D721Med (cell line): Measurements from ENCODE around the gene FOXK2.

Experiments
- DNase-seq: peaks from one replicate; pipeline ENCODE4 v3.0.0; 2011; ENCODE audit warnings: low spot score; ENCODE audit not compliant: insufficient read length
- FAIRE-seq: peaks from 2 replicates; lab custom pipeline; 2011; peaks lifted over from hg19 to GRCh38; lab: Jason Lieb, UNC
- TF ChIP-seq, protein P1 (sequence below): IDR thresholded peaks from 2 replicates; pipeline ENCODE4 v1.5.1; 2012; ENCODE audit warnings: mild to moderate bottlenecking, control low read depth; ENCODE audit not compliant: insufficient read depth; ENCODE audit errors: missing control alignments

Gene FOXK2

DNA sequence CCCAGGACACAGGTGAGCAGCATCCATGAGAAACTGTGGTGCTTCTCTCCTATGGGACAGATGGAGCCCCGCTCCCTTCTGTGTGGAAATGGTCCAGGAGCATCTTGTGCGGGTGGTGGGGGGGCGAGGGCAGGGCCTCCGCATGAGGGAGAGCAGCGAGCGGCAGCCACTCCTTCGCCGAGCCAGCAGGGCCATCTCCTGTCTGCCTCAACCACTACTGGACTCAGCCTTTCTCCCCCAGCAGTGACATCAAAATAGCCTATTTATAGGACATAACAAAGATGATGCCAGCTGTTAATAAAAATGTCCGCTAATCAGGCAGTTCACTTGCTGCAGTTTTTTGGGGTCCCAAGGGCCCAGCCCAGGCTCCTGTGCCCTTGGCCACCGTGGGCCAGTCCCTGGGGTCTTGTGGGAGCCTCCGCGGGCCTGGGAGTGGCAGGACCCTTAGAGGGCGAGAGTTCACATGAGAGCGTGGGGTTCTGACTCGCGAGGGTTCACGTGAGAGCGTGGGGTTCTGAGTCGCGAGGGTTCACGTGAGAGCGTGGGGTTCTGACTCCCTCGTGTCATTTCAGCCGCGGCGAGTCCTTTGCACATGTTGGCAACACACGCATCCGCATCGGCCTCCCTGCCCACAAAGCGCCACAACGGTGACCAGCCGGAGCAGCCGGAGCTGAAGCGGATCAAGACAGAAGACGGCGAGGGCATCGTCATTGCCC, 81.4 kb downstream of the FOXK2 start:
- TF ChIP-seq, protein P1, sequence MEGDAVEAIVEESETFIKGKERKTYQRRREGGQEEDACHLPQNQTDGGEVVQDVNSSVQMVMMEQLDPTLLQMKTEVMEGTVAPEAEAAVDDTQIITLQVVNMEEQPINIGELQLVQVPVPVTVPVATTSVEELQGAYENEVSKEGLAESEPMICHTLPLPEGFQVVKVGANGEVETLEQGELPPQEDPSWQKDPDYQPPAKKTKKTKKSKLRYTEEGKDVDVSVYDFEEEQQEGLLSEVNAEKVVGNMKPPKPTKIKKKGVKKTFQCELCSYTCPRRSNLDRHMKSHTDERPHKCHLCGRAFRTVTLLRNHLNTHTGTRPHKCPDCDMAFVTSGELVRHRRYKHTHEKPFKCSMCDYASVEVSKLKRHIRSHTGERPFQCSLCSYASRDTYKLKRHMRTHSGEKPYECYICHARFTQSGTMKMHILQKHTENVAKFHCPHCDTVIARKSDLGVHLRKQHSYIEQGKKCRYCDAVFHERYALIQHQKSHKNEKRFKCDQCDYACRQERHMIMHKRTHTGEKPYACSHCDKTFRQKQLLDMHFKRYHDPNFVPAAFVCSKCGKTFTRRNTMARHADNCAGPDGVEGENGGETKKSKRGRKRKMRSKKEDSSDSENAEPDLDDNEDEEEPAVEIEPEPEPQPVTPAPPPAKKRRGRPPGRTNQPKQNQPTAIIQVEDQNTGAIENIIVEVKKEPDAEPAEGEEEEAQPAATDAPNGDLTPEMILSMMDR, result no peak
- FAIRE-seq (no peak), DNase-seq (no peak)

DNA sequence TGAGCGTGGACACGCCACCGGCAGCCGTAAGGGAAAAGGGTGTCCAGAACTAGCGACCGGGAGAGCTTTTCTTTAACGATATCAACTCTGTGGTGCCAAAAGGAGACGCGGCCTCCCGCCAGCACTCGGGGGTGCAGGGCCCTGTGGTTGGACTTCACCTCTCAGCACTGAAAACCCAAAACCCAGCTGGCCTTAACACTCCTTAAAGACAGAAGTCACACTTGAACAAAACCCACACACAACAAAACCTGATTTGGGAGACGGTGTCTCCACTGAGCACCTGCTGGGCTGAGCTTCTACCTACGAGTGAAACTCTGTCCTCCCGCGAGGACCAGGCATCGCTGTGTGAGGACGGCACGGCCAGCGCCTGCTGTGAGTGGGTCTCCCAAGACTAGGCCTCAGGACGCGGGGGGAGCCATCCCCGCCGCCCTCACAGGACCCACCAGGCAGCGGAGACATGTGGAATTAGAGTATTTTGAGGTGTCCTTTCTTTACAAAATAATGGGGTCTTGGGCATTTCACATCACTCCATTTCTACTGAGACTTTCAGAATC, 82.0 kb downstream of the FOXK2 start:
- DNase-seq (no peak), FAIRE-seq (no peak)
- TF ChIP-seq, protein P1, result no peak

DNA sequence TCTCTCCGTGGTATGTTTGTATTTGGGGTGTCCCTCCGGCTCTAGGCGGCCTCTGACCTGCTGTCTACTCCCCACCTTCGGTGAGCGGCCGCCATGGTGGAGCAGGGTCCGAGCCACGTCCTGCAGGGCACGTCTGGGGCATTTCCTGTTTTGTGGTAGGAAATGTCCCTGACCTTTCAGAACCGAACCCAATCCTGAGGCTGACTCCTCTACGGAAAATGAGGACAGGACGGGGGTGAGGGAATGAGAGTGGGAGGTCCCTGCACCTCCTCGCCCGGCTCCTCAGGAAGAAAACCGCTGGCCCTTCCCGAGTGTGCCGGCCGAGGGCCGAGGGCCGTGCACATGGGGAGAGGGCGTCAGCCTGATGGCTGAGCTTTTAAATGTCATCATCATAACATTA, 83.0 kb downstream of the FOXK2 start:
- TF ChIP-seq, protein P1, result no peak
- FAIRE-seq, result no peak

DNA sequence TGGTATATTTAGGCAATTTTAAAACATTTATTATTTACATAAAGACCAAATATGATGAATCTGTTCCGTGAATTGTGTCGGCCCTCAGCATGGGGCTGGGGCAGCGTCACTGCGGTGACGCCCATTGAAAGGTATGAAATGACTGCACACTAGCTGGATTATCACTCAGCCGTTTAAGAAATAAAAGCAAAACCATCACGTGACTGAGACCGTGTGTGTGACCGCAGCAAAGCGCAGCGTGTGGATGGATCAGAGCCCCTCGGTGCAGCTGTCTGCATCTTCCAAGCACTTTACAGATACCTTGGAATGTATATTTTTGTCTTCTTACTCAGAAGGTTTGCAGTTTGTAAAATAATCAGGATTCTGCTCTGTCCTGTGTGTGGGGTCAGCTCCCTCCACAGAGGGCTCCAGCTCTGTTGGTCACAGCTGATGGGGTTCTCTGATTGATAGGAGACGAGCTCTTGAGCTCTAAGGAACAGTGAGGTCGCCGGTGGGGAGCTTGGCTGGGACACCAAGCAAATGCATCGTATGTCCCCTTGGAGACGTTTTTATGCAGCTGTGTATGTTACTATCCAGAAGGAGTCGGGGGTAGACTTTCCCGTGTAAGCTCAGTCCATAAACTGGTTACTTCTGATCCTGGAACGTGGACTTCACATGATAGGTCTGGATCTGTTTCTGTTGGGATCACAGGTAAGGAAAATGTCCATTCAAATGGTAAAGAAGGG, 83.6 kb downstream of the FOXK2 start:
- no peak for FAIRE-seq
- DNase-seq, result no peak

More for the DNA sequence above, 83.0 kb downstream of the FOXK2 start:
- no peak for DNase-seq

DNA sequence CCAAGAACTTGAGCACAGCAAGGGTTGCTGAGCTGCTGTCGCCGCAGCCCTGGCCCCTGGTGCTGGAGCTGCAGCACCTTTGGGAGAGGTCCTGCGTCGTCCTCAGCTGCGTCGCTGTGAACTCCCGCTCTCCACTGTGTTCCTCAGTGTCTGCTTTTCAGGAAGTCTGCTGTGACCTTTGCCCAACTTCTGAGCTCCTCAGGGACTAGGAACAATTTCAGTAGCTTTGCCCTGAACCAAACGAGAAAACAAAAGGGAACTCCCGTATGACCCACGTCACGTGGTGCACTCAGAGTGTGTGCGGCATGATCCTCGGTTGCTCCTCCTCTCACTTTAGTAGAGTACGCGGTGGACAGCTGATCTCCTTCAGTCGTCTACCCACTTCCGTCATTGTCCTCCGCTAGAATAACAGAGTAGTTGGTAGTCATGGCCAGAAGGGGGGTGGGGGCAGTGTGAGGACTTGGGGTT, 84.5 kb downstream of the FOXK2 start:
- TF ChIP-seq, protein P1, result no peak
- DNase-seq (no peak), FAIRE-seq (no peak)

More for the DNA sequence above, 83.6 kb downstream of the FOXK2 start:
- TF ChIP-seq, protein P1, result no peak

DNA sequence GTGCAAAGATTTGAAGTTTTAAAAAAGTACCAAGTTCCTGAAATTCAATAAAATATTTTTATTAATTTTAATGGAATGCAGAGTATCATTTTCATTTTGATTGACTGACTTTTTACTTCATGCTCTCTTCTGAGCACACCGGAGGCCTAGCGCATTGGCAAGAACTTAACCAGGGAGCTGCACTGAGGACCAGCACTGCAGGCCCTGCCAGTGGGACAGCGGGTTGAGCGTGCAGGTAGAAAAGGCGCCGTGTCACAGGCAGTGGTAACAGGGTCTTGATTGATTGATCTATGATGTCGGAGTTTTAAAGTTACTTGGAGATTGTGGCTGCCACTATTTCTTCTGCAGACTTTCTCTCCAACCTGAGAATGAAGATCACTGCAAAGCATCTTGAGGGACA, 85.0 kb downstream of the FOXK2 start:
- FAIRE-seq (no peak), DNase-seq (no peak)
- TF ChIP-seq, protein P1, result no peak
